BE2C (cell line): Measurements from ENCODE around the gene MATR3.

ENCODE experiments used
- DNase-seq: peaks from one replicate; pipeline ENCODE4 v3.0.0-alpha.2; 2020
- H3K27me3 ChIP-seq: fragments of 250-450 bp; sonication (Bioruptor Pico); 2 replicates; pipeline ENCODE4 v1.5.1; 2020; ENCODE audit warnings: mild to moderate bottlenecking
- H3K36me3 ChIP-seq: fragments of 250-450 bp; sonication (Bioruptor Pico); 2 replicates; pipeline ENCODE4 v1.5.1; 2020; ENCODE audit warnings: mild to moderate bottlenecking
- H3K4me1 ChIP-seq: fragments of 250-450 bp; sonication (Bioruptor Pico); 2 replicates; pipeline ENCODE4 v1.5.1; 2020
- H3K4me3 ChIP-seq: 2 replicates; pipeline ENCODE4 v1.5.1; 2011; ENCODE audit warnings: low read depth, low read length
- H3K9me3 ChIP-seq: fragments of 250-450 bp; sonication (Bioruptor Pico); 2 replicates; pipeline ENCODE4 v1.5.1; 2020
- TF ChIP-seq, protein P1 (sequence below): IDR thresholded peaks from 2 replicates; pipeline ENCODE4 v1.5.1; 2012; ENCODE audit warnings: mild to moderate bottlenecking, low read depth, low read length

MATR3 gene

DNA sequence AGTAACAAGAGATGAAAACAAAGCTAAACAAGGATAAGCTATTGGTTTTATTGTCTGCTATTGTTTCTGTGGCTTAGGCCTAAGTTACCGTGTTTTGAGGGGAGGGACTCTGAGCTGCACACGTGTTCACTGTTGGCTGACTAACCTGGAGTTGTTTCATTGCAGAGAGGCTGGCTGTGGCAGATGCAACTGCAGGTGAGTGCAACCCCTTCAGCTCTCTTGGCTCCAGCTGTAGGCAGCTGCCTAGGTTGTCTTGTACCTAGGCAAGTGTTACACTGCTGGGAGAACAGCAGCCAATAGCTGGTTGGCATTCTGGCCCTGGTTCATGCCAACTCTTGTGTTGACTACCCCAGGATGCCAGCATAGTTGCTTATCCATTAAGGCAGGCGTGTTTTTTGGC is 17.6 kb upstream of the MATR3 start:
- Histone ChIP-seq H3K27me3 (no peaks in the 10 kb centered on the region), H3K9me3 (no peaks in the 10 kb centered on the region), H3K4me1 (peaks cover 10% of the 10 kb centered on the region; the same call in 1 of the 2 replicates), H3K4me3 (peak overlapping the region; percentile 42), H3K36me3 (peaks cover 59% of the 10 kb centered on the region)
- TF ChIP-seq, protein P1, sequence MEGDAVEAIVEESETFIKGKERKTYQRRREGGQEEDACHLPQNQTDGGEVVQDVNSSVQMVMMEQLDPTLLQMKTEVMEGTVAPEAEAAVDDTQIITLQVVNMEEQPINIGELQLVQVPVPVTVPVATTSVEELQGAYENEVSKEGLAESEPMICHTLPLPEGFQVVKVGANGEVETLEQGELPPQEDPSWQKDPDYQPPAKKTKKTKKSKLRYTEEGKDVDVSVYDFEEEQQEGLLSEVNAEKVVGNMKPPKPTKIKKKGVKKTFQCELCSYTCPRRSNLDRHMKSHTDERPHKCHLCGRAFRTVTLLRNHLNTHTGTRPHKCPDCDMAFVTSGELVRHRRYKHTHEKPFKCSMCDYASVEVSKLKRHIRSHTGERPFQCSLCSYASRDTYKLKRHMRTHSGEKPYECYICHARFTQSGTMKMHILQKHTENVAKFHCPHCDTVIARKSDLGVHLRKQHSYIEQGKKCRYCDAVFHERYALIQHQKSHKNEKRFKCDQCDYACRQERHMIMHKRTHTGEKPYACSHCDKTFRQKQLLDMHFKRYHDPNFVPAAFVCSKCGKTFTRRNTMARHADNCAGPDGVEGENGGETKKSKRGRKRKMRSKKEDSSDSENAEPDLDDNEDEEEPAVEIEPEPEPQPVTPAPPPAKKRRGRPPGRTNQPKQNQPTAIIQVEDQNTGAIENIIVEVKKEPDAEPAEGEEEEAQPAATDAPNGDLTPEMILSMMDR: no peak
- DNase-seq: no peak

DNA sequence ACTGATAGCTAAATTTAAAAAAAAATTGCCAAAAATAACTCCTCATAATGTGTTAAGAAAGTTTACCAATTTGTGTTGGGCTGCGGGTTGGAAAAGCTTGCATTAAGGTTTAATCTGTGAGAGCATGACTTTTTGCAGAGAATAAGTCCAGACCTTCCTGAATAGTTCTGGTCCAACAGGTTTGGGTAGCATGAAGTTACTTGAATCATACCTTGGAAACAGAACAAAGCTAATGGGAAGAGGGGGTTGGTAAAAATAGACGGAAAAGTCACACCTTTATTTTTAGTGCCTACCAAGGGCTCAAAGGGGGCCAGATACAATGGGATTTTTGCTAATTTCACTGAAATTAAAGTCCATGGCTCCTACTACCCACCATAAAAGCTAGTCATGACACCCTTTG is 17.1 kb upstream of the MATR3 start:
- DNase-seq: no peak

DNA sequence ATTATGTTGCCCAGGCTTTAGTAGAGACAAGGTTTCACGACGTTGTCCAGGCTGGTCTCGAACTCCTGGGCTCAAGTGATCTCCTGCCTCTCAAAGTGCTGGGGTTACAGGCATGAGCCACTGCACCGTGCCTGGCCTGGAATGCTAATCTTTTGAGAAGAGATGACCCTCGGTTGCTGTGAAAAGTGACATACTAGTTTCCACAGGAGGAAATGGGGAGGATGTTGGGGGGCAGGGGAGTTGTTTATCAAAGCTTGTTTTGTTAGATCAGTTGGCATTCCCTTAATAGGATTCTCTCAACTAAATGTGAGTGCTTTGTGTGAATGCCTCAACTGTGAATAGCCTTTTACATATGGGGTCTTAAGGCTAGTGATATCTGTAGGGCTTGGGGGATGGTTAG is 16.4 kb upstream of the MATR3 start:
- peaks cover 71% of the 10 kb centered on the region for H3K36me3 ChIP-seq
- H3K4me3 ChIP-seq: no peak overlapping the region
- no peaks in the 10 kb centered on the region for H3K9me3 ChIP-seq
- no peak for DNase-seq
- H3K4me1 ChIP-seq: peaks cover 10% of the 10 kb centered on the region; the same call in 1 of the 2 replicates
- TF ChIP-seq, protein P1: no peak
- no peaks in the 10 kb centered on the region for H3K27me3 ChIP-seq

More for the DNA sequence above, 17.1 kb upstream of the MATR3 start:
- Histone ChIP-seq H3K27me3 (no peaks in the 10 kb centered on the region), H3K9me3 (no peaks in the 10 kb centered on the region), H3K4me3 (peak overlapping the region; percentile 42), H3K36me3 (peaks cover 63% of the 10 kb centered on the region), H3K4me1 (peaks cover 10% of the 10 kb centered on the region; the same call in 1 of the 2 replicates)
- TF ChIP-seq, protein P1: no peak

DNA sequence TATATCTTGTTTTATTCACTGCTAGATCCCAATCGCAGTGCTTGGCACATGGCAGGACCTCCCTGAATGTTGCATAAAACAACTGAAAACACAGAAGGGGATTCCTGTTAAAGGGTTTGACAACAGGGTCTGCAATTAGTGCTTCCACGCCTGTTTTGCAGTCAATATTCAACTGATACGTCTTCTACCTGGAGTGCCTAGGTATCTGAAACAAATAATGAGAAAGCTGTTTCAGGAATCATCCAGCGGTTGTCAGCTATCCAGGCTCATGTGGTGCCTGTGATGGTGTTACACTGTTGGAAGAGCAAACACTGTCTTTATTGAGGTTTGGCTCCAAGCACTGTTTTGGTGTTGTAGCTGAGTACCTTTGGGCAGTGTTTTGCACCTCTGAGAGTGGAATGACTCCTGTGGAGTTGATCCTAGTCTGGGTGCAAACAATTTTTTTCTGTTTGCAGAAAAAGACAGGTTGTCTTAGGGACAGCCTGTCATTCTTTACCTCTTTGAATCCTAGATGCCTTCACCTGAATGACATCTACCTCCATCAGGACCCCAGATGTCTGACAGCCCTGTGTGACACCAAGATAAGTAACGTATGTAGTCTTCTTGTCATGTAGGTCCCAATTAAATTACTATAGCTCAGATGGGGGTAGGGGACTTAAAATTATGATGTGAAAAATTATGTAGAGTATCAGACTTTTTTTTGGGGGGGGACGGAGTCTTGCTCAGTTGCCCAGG is 14.8 kb upstream of the MATR3 start:
- H3K27me3 ChIP-seq: no peaks in the 10 kb centered on the region
- TF ChIP-seq, protein P1: no peak
- no peak for DNase-seq
- no peak overlapping the region for H3K4me3 ChIP-seq
- no peaks in the 10 kb centered on the region for H3K9me3 ChIP-seq
- H3K4me1 ChIP-seq: peaks cover 9% of the 10 kb centered on the region; the same call in 1 of the 2 replicates
- peaks cover 86% of the 10 kb centered on the region for H3K36me3 ChIP-seq

DNA sequence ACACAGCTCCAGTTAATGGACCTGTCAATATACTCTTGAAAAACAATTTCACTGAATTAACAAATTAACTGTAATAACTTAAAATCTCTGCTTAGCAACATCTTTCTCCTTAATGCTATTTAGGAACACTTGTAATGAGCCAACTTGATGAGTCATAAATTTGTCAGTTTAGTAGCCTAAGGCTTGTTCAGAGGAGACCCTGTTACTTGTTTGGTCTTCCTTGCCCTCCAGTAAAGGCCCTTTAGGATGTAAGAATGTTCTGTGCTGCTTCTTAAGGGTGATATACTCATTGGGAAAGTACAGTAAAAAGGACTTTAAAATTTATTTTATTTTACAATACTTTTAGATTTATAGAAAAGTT is 11.4 kb upstream of the MATR3 start:
- Histone ChIP-seq H3K4me1 (0 out of 2 replicates have a peak, but pooled peaks cover 5% of the 10 kb centered on the region), H3K9me3 (no peaks in the 10 kb centered on the region), H3K4me3 (no peak overlapping the region), H3K36me3 (peaks cover 88% of the 10 kb centered on the region), H3K27me3 (no peaks in the 10 kb centered on the region)
- TF ChIP-seq, protein P1: no peak
- no peak for DNase-seq

DNA sequence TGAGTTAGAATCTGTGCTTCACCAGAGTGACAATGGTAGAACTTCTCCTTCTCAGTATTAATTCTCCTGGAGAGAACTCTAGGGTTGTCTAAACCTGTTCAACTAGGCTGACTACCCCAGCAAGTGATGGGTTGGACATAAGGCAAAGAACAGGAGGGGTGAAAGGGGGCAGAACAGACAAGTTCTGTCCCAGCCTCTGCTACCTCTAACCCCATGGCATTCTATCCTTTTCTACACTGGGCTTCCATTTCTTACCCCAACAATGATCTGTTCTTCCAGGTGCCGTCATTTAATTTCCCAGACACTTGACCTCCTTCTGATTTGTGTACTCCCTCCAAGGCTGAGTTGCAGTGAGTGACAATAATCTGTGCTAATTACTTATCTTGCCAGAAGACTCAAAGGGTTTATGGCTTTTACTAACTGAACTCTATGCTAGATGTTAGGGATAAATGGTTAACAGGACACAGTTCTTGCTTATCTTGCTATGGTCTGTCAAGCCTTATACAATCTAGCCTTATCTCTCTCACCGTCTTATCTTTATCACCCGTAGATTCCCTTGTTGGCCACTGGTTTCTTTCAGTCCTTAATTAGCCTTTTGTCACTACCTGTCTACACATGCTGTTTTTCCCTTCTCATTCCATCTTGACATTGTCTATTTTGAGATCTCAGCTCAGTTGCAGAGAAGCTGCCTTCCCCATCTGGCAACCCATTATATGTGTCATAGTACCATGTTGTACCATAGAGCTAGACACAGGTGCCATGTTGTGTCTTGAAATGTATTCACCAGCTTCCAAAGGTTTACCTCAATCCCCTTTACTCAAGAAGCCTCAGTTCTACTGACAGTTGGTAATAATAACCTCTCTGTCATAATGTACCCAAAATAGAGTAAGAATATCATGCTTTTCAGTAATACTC is 10.0 kb upstream of the MATR3 start:
- TF ChIP-seq, protein P1: no peak
- H3K9me3 ChIP-seq: no peaks in the 10 kb centered on the region
- no peaks in the 10 kb centered on the region for H3K27me3 ChIP-seq
- H3K4me3 ChIP-seq: no peak overlapping the region
- 0 out of 2 replicates have a peak, but pooled peaks cover 5% of the 10 kb centered on the region for H3K4me1 ChIP-seq
- peaks cover 77% of the 10 kb centered on the region for H3K36me3 ChIP-seq
- no peak for DNase-seq
